Lung (tissue), 12 donors: Measurements from ENCODE around the gene GLMP. TPM values are rescaled to one million over a fixed set of nuclear protein-coding genes. Genes with fewer than 3 reads are reported as not detected.

Source experiments
- ATAC-seq: fragments of 200-7000 bp; cut with Tn5 transposase; one replicate; pipeline ENCODE4 v1.9.1; 2020; ENCODE audit warnings: moderate number of reproducible peaks; ENCODE audit not compliant: insufficient read depth, low FRiP score
- DNase-seq, 3 donors: peaks; one replicate each; pipeline ENCODE4 v3.0.0-alpha.2; 2013 to 2017
- H3K27ac ChIP-seq, 2 donors: one replicate each; pipeline ENCODE4 v1.5.1; 2013; ENCODE audit warnings: mild to moderate bottlenecking in 2 of 2, moderate library complexity in 2 of 2, control low read depth in 1 of 2, inconsistent platforms in 1 of 2, low read depth in 1 of 2, low read length in 1 of 2
- H3K27me3 ChIP-seq, 3 donors: one replicate each; pipeline ENCODE4 v1.5.1; 2013; ENCODE audit warnings: low read length in 2 of 3; ENCODE audit not compliant: control insufficient read depth in 3 of 3, insufficient read depth in 3 of 3
- H3K36me3 ChIP-seq, 4 donors: one replicate each; pipeline ENCODE4 v1.5.1; 2013; ENCODE audit warnings: low read length in 4 of 4, mild to moderate bottlenecking in 1 of 4, moderate library complexity in 1 of 4; ENCODE audit not compliant: control insufficient read depth in 4 of 4, insufficient read depth in 4 of 4
- H3K4me1 ChIP-seq, 5 donors: one replicate each; pipeline ENCODE4 v1.5.1; 2013; ENCODE audit warnings: low read length in 5 of 5, mild to moderate bottlenecking in 2 of 5, moderate library complexity in 1 of 5; ENCODE audit not compliant: control insufficient read depth in 5 of 5, insufficient read depth in 5 of 5
- H3K4me3 ChIP-seq: one replicate; pipeline ENCODE4 v1.5.1; 2013; ENCODE audit warnings: mild to moderate bottlenecking, control low read depth, moderate library complexity
- H3K9ac ChIP-seq, 2 donors: one replicate each; pipeline ENCODE4 v1.5.1; 2013; ENCODE audit warnings: low read length in 2 of 2, control low read depth in 1 of 2; ENCODE audit not compliant: insufficient read depth in 1 of 2
- H3K9me3 ChIP-seq, 4 donors: one replicate each; pipeline ENCODE4 v1.5.1; 2013; ENCODE audit warnings: low read length in 3 of 4, mild to moderate bottlenecking in 1 of 4, moderate library complexity in 1 of 4; ENCODE audit not compliant: control insufficient read depth in 4 of 4, insufficient read depth in 3 of 4
- CTCF ChIP-seq: IDR thresholded peaks from 2 replicates; pipeline ENCODE4 v1.5.1; 2012; ENCODE audit warnings: mild to moderate bottlenecking; ENCODE audit errors: control extremely low read depth, extremely low read depth
- WGBS, 2 donors: extraction: QIAGEN DNeasy Blood & Tissue Kit; methylation state at CpG; one replicate each; pipeline ENCODE4 v1.1.7; 2013; 5-methylcytosine and 5-hydroxymethylcytosine counted together
- polyA plus RNA-seq, 2 donors: library from polyadenylated mRNA; stranded (reverse); fragments of 200-250 nt; gene quantifications; one replicate each; pipeline ENCODE4 v1.2.1, GENCODE V29; 2013
- total RNA-seq, 2 donors: library from RNA; depleted of rRNA in 1 of 2; stranded (reverse); fragments of >200 nt in 1 of 2; gene quantifications; one replicate each; pipeline ENCODE4 v1.2.1, GENCODE V29; 2014 to 2021
- donor health status: control.
- donor health status: control.
- donor health status: Bipolar disorder and iron deficiency.
- donor health status: healthy.
- donor health status: DM: yes; HTN: yes; CAD: no.

GLMP gene
- total and polyA plus RNA-seq, 4 donors, result 30.1 to 75.8 (median 59.6) TPM

- Histone ChIP-seq H3K36me3 (peaks cover 32 to 71% (median 52%) of the 10 kb centered on the region in 4 donors), H3K27ac (no peak overlapping the region), H3K27me3 (no peaks in the 10 kb centered on the region), H3K9ac (no peak overlapping the region), H3K9me3 (no peaks in the 10 kb centered on the region), H3K4me1 (peaks cover 0 to 2% (median 0%) of the 10 kb centered on the region in 5 donors), H3K4me3 (no peak overlapping the region)
- 73 to 87% methylated on average over 2 of the region's 2 CpGs for WGBS, 2 donors
- DNase-seq, result no peak
- TF ChIP-seq CTCF, result no peak
- ATAC-seq, result no peak
Observed at GRCh38 chr1:156257711-156258110, 37.8 kb downstream of the GLMP start.

GRCh38 chr1:156253634-156254033 lies 41.8 kb downstream of the GLMP start:
- H3K4me3 ChIP-seq, result no peak overlapping the region
- peaks cover 36 to 70% (median 46%) of the 10 kb centered on the region in 4 donors for H3K36me3 ChIP-seq
- no peak overlapping the region for H3K27ac ChIP-seq
- no peaks in the 10 kb centered on the region for H3K9me3 ChIP-seq
- 96 to 98% methylated on average over 3 of the region's 3 CpGs for WGBS, 2 donors
- DNase-seq, result no peak
- no peak overlapping the region for H3K9ac ChIP-seq
- ATAC-seq, result no peak
- no peaks in the 10 kb centered on the region for H3K27me3 ChIP-seq
- TF ChIP-seq CTCF, result no peak
- peaks cover 0 to 2% (median 0%) of the 10 kb centered on the region in 5 donors for H3K4me1 ChIP-seq

GRCh38 chr1:156251527-156251926 lies 44.0 kb downstream of the GLMP start:
- H3K4me1 ChIP-seq, result peaks cover 0 to 4% (median 0%) of the 10 kb centered on the region in 5 donors
- H3K9ac ChIP-seq, result no peak overlapping the region
- H3K4me3 ChIP-seq, result no peak overlapping the region
- no peaks in the 10 kb centered on the region for H3K9me3 ChIP-seq
- TF ChIP-seq CTCF, result no peak
- H3K27ac ChIP-seq, result no peak overlapping the region
- H3K27me3 ChIP-seq, result peaks cover 0 to under 1% (median 0%) of the 10 kb centered on the region in 3 donors
- ATAC-seq, result no peak
- H3K36me3 ChIP-seq, result peaks cover 28 to 53% (median 37%) of the 10 kb centered on the region in 4 donors
- WGBS, 2 donors, result 39 to 41% methylated on average over 3 of the region's 3 CpGs
- peak in 1 of 3 donors; percentile 26 for DNase-seq

GRCh38 chr1:156249593-156249992 lies 45.9 kb downstream of the GLMP start:
- WGBS, 2 donors, result 89 to 92% methylated on average over 5 of the region's 5 CpGs

More at GRCh38 chr1:156249593-156249992, 45.9 kb downstream of the GLMP start:
- H3K4me1 ChIP-seq, result peaks cover 0 to 15% (median 0%) of the 10 kb centered on the region in 5 donors
- peaks cover 22 to 46% (median 35%) of the 10 kb centered on the region in 4 donors for H3K36me3 ChIP-seq
- TF ChIP-seq CTCF, result no peak
- ATAC-seq (no peak), DNase-seq (no peak)
- H3K4me3 ChIP-seq, result no peak overlapping the region
- H3K27me3 ChIP-seq, result peaks cover 0 to 12% (median 12%) of the 10 kb centered on the region in 3 donors
- no peak overlapping the region for H3K9ac ChIP-seq
- peaks cover 0 to 1% (median 0%) of the 10 kb centered on the region in 4 donors for H3K9me3 ChIP-seq
- H3K27ac ChIP-seq, result no peak overlapping the region
